ENCODE results near the gene MRAS. TPM values are rescaled to one million over a fixed set of nuclear protein-coding genes. Genes with fewer than 3 reads are reported as not detected.

Gene MRAS
- total RNA-seq, 2 donors from 2014 or later = 2.2 to 4.5 TPM

- Histone ChIP-seq H3K9me3 (no peaks in the 10 kb centered on the region), H3K36me3 (no peaks in the 10 kb centered on the region), H3K4me1 (no peaks in the 10 kb centered on the region), H3K4me3 (no peak overlapping the region), H3K9ac (ENCODE audit: low read depth in 2 of 2, low read length in 2 of 2) (no peak overlapping the region), H3K27me3 (no peaks in the 10 kb centered on the region), H3K27ac (no peak overlapping the region)
- TF ChIP-seq CTCF (IDR thresholded peaks at IDR 0.05) = no peak
- intact Hi-C loops (cut with DNase I) = no loop called here
- no peak for DNase-seq
Observed at GRCh38 chr3:138363322-138363721, 14.9 kb downstream of the MRAS start.

GRCh38 chr3:138364356-138365252, 16.2 kb downstream of the MRAS start:
- Histone ChIP-seq H3K4me3 (no peak overlapping the region), H3K9me3 (no peaks in the 10 kb centered on the region), H3K4me1 (no peaks in the 10 kb centered on the region), H3K27ac (no peak overlapping the region), H3K9ac (ENCODE audit: low read depth in 2 of 2, low read length in 2 of 2) (no peak overlapping the region), H3K27me3 (no peaks in the 10 kb centered on the region), H3K36me3 (no peaks in the 10 kb centered on the region)
- intact Hi-C loops (cut with DNase I) = no loop called here
- no peak for TF ChIP-seq CTCF (IDR thresholded peaks at IDR 0.05)
- DNase-seq = no peak

GRCh38 chr3:138365253-138365555, 16.8 kb downstream of the MRAS start:
- no peak for TF ChIP-seq CTCF (IDR thresholded peaks at IDR 0.05)
- Histone ChIP-seq H3K27me3 (no peaks in the 10 kb centered on the region), H3K4me3 (no peak overlapping the region), H3K27ac (no peak overlapping the region), H3K4me1 (no peaks in the 10 kb centered on the region), H3K9ac (ENCODE audit: low read depth in 2 of 2, low read length in 2 of 2) (no peak overlapping the region), H3K36me3 (no peaks in the 10 kb centered on the region), H3K9me3 (no peaks in the 10 kb centered on the region)
- no peak for DNase-seq
- intact Hi-C loops (cut with DNase I) = no loop called here

GRCh38 chr3:138366006-138366759, 17.8 kb downstream of the MRAS start:
- DNase-seq = no peak
- Histone ChIP-seq H3K36me3 (no peaks in the 10 kb centered on the region), H3K27ac (no peak overlapping the region), H3K4me3 (no peak overlapping the region), H3K9ac (ENCODE audit: low read depth in 2 of 2, low read length in 2 of 2) (no peak overlapping the region), H3K27me3 (no peaks in the 10 kb centered on the region), H3K9me3 (no peaks in the 10 kb centered on the region), H3K4me1 (no peaks in the 10 kb centered on the region)
- no peak for TF ChIP-seq CTCF (IDR thresholded peaks at IDR 0.05)
- intact Hi-C loops (cut with DNase I) = no loop called here

GRCh38 chr3:138367326-138367850, 19.0 kb downstream of the MRAS start:
- H3K36me3 ChIP-seq = no peaks in the 10 kb centered on the region
- no peaks in the 10 kb centered on the region for H3K27me3 ChIP-seq
- no peak overlapping the region for H3K4me3 ChIP-seq
- no peak overlapping the region for H3K27ac ChIP-seq
- DNase-seq = no peak
- no peak overlapping the region for H3K9ac ChIP-seq (ENCODE audit: low read depth in 2 of 2, low read length in 2 of 2)
- H3K9me3 ChIP-seq = no peaks in the 10 kb centered on the region
- no peak for TF ChIP-seq CTCF (IDR thresholded peaks at IDR 0.05)
- H3K4me1 ChIP-seq = no peaks in the 10 kb centered on the region
- intact Hi-C loops (cut with DNase I) = no loop called here
